Measurements from ENCODE around the gene FAM89B.

The FAM89B gene

GRCh38 chr11:65529475-65530156 lies 42.7 kb upstream of the FAM89B start:
- Histone ChIP-seq H4K12ac (ENCODE audit: low read depth, low read length) (no peak overlapping the region), H3K4me2 (ENCODE audit: low read length) (no peak overlapping the region), H3K4me3 (ENCODE audit: low read depth, low read length) (no peak overlapping the region), H4K91ac (ENCODE audit: low read depth, low read length) (no peak overlapping the region), H3K4ac (ENCODE audit: low read depth, low read length) (no peak overlapping the region), H2AFZ (ENCODE audit: insufficient read depth, low read length, poor library complexity) (no peak overlapping the region), H3K4me1 (ENCODE audit: control insufficient read depth in 1 of 2, insufficient read depth in 2 of 2, low read length in 2 of 2) (peaks cover 8 to 10% of the 10 kb centered on the region in 2 experiments), H2BK120ac (ENCODE audit: insufficient read depth, low read length, poor library complexity) (no peak overlapping the region), H3K27me3 (ENCODE audit: insufficient read depth, low read length) (no peaks in the 10 kb centered on the region), H3K14ac (ENCODE audit: low read length) (no peak overlapping the region), H3K9me3 (ENCODE audit: insufficient read depth, low read depth, low read length) (peaks cover 2% of the 10 kb centered on the region), H4K8ac (ENCODE audit: low read depth, low read length) (no peak overlapping the region), H2AK5ac (ENCODE audit: low read length) (no peak overlapping the region), H3K23ac (ENCODE audit: low read length) (no peak overlapping the region), H3K79me2 (ENCODE audit: control insufficient read depth, insufficient read depth, low read length, poor library complexity) (peaks cover 10% of the 10 kb centered on the region), H3K18ac (ENCODE audit: low read length) (no peak overlapping the region), H2BK12ac (ENCODE audit: low read length) (no peak overlapping the region), H3K36me3 (ENCODE audit: control insufficient read depth in 1 of 2, insufficient read depth in 2 of 2, low read length in 2 of 2) (peaks cover 65 to 71% of the 10 kb centered on the region in 2 experiments), H2BK5ac (ENCODE audit: low read depth, low read length, poor library complexity) (no peak overlapping the region), H3K9ac (ENCODE audit: low read length) (no peak overlapping the region), H3K27ac (ENCODE audit: low read depth, low read length) (no peak overlapping the region), H3K79me1 (ENCODE audit: low read length) (peaks cover 8% of the 10 kb centered on the region)
- no CpG with 5 or more reads among the region's 10 CpGs for WGBS (ENCODE audit: extremely low coverage, insufficient coverage, insufficient read length)
- no peak for DNase-seq

GRCh38 chr11:65530157-65530496 lies 42.2 kb upstream of the FAM89B start:
- H4K8ac ChIP-seq (ENCODE audit: low read depth, low read length) = no peak overlapping the region
- peaks cover 8 to 10% of the 10 kb centered on the region in 2 experiments for H3K4me1 ChIP-seq (ENCODE audit: control insufficient read depth in 1 of 2, insufficient read depth in 2 of 2, low read length in 2 of 2)
- no peak overlapping the region for H3K9ac ChIP-seq (ENCODE audit: low read length)
- no peak overlapping the region for H2AFZ ChIP-seq (ENCODE audit: insufficient read depth, low read length, poor library complexity)
- H3K79me2 ChIP-seq (ENCODE audit: control insufficient read depth, insufficient read depth, low read length, poor library complexity) = peaks cover 8% of the 10 kb centered on the region
- H4K12ac ChIP-seq (ENCODE audit: low read depth, low read length) = no peak overlapping the region
- no peak overlapping the region for H2AK5ac ChIP-seq (ENCODE audit: low read length)
- H3K27ac ChIP-seq (ENCODE audit: low read depth, low read length) = no peak overlapping the region
- no peak overlapping the region for H3K18ac ChIP-seq (ENCODE audit: low read length)
- H3K23ac ChIP-seq (ENCODE audit: low read length) = no peak overlapping the region
- no peak overlapping the region for H2BK5ac ChIP-seq (ENCODE audit: low read depth, low read length, poor library complexity)
- H3K9me3 ChIP-seq (ENCODE audit: insufficient read depth, low read depth, low read length) = peaks cover 2% of the 10 kb centered on the region
- H3K27me3 ChIP-seq (ENCODE audit: insufficient read depth, low read length) = no peaks in the 10 kb centered on the region
- H2BK12ac ChIP-seq (ENCODE audit: low read length) = no peak overlapping the region
- no peak overlapping the region for H3K14ac ChIP-seq (ENCODE audit: low read length)
- no peak overlapping the region for H3K4ac ChIP-seq (ENCODE audit: low read depth, low read length)
- peaks cover 6% of the 10 kb centered on the region for H3K79me1 ChIP-seq (ENCODE audit: low read length)
- H3K4me3 ChIP-seq (ENCODE audit: low read depth, low read length) = no peak overlapping the region
- no peak overlapping the region for H3K4me2 ChIP-seq (ENCODE audit: low read length)
- no CpG with 5 or more reads among the region's 5 CpGs for WGBS (ENCODE audit: extremely low coverage, insufficient coverage, insufficient read length)
- no peak overlapping the region for H2BK120ac ChIP-seq (ENCODE audit: insufficient read depth, low read length, poor library complexity)
- peak in 1 of 2 donors; percentile 19 for DNase-seq
- no peak overlapping the region for H4K91ac ChIP-seq (ENCODE audit: low read depth, low read length)
- H3K36me3 ChIP-seq (ENCODE audit: control insufficient read depth in 1 of 2, insufficient read depth in 2 of 2, low read length in 2 of 2) = peaks cover 71 to 76% of the 10 kb centered on the region in 2 experiments

- H3K4me3 ChIP-seq (ENCODE audit: low read depth, low read length) = no peak overlapping the region
- H3K9ac ChIP-seq (ENCODE audit: low read length) = no peak overlapping the region
- H4K91ac ChIP-seq (ENCODE audit: low read depth, low read length) = no peak overlapping the region
- H3K14ac ChIP-seq (ENCODE audit: low read length) = no peak overlapping the region
- no peaks in the 10 kb centered on the region for H3K4me1 ChIP-seq (ENCODE audit: control insufficient read depth in 1 of 2, insufficient read depth in 2 of 2, low read length in 2 of 2)
- H2BK12ac ChIP-seq (ENCODE audit: low read length) = no peak overlapping the region
- no peak overlapping the region for H3K4me2 ChIP-seq (ENCODE audit: low read length)
- H3K36me3 ChIP-seq (ENCODE audit: control insufficient read depth in 1 of 2, insufficient read depth in 2 of 2, low read length in 2 of 2) = peaks cover 79 to 85% of the 10 kb centered on the region in 2 experiments
- no peak overlapping the region for H4K12ac ChIP-seq (ENCODE audit: low read depth, low read length)
- H3K79me2 ChIP-seq (ENCODE audit: control insufficient read depth, insufficient read depth, low read length, poor library complexity) = no peaks in the 10 kb centered on the region
- no peaks in the 10 kb centered on the region for H3K27me3 ChIP-seq (ENCODE audit: insufficient read depth, low read length)
- H4K8ac ChIP-seq (ENCODE audit: low read depth, low read length) = no peak overlapping the region
- no peak overlapping the region for H2BK120ac ChIP-seq (ENCODE audit: insufficient read depth, low read length, poor library complexity)
- no peak overlapping the region for H2BK5ac ChIP-seq (ENCODE audit: low read depth, low read length, poor library complexity)
- H3K18ac ChIP-seq (ENCODE audit: low read length) = no peak overlapping the region
- H3K4ac ChIP-seq (ENCODE audit: low read depth, low read length) = no peak overlapping the region
- H2AK5ac ChIP-seq (ENCODE audit: low read length) = no peak overlapping the region
- DNase-seq = no peak
- no peak overlapping the region for H3K27ac ChIP-seq (ENCODE audit: low read depth, low read length)
- no peaks in the 10 kb centered on the region for H3K79me1 ChIP-seq (ENCODE audit: low read length)
- H2AFZ ChIP-seq (ENCODE audit: insufficient read depth, low read length, poor library complexity) = no peak overlapping the region
- WGBS (ENCODE audit: extremely low coverage, insufficient coverage, insufficient read length) = no CpG with 5 or more reads among the region's 15 CpGs
- no peak overlapping the region for H3K23ac ChIP-seq (ENCODE audit: low read length)
- H3K9me3 ChIP-seq (ENCODE audit: insufficient read depth, low read depth, low read length) = peaks cover 2% of the 10 kb centered on the region
Observed at GRCh38 chr11:65532388-65533064, 39.8 kb upstream of the FAM89B start.

- no peak overlapping the region for H3K4me2 ChIP-seq (ENCODE audit: low read length)
- no peak overlapping the region for H3K27ac ChIP-seq (ENCODE audit: low read depth, low read length)
Observed at GRCh38 chr11:65535102-65535501, 37.2 kb upstream of the FAM89B start.

More at GRCh38 chr11:65535102-65535501, 37.2 kb upstream of the FAM89B start:
- H2AFZ ChIP-seq (ENCODE audit: insufficient read depth, low read length, poor library complexity) = no peak overlapping the region
- H3K9me3 ChIP-seq (ENCODE audit: insufficient read depth, low read depth, low read length) = peaks cover under 1% of the 10 kb centered on the region
- WGBS (ENCODE audit: extremely low coverage, insufficient coverage, insufficient read length) = no CpG with 5 or more reads among the region's 9 CpGs
- no peak overlapping the region for H2BK5ac ChIP-seq (ENCODE audit: low read depth, low read length, poor library complexity)
- peaks cover 7 to 11% of the 10 kb centered on the region in 2 experiments for H3K4me1 ChIP-seq (ENCODE audit: control insufficient read depth in 1 of 2, insufficient read depth in 2 of 2, low read length in 2 of 2)
- DNase-seq = no peak
- H3K79me1 ChIP-seq (ENCODE audit: low read length) = peaks cover 4% of the 10 kb centered on the region
- no peak overlapping the region for H2BK120ac ChIP-seq (ENCODE audit: insufficient read depth, low read length, poor library complexity)
- peaks cover 4% of the 10 kb centered on the region for H3K27me3 ChIP-seq (ENCODE audit: insufficient read depth, low read length)
- H3K23ac ChIP-seq (ENCODE audit: low read length) = no peak overlapping the region
- H3K18ac ChIP-seq (ENCODE audit: low read length) = no peak overlapping the region
- H3K79me2 ChIP-seq (ENCODE audit: control insufficient read depth, insufficient read depth, low read length, poor library complexity) = no peaks in the 10 kb centered on the region
- H3K4ac ChIP-seq (ENCODE audit: low read depth, low read length) = no peak overlapping the region
- no peak overlapping the region for H3K9ac ChIP-seq (ENCODE audit: low read length)
- H3K14ac ChIP-seq (ENCODE audit: low read length) = no peak overlapping the region
- no peak overlapping the region for H4K12ac ChIP-seq (ENCODE audit: low read depth, low read length)
- no peak overlapping the region for H2AK5ac ChIP-seq (ENCODE audit: low read length)
- peaks cover 75 to 81% of the 10 kb centered on the region in 2 experiments for H3K36me3 ChIP-seq (ENCODE audit: control insufficient read depth in 1 of 2, insufficient read depth in 2 of 2, low read length in 2 of 2)
- no peak overlapping the region for H3K4me3 ChIP-seq (ENCODE audit: low read depth, low read length)
- H4K91ac ChIP-seq (ENCODE audit: low read depth, low read length) = no peak overlapping the region
- no peak overlapping the region for H4K8ac ChIP-seq (ENCODE audit: low read depth, low read length)
- no peak overlapping the region for H2BK12ac ChIP-seq (ENCODE audit: low read length)

Measured in trophoblast cell (in vitro differentiated cells and primary cell).